ENCODE results near the gene AP4S1. TPM values are rescaled to one million over a fixed set of nuclear protein-coding genes. Genes with fewer than 3 reads are reported as not detected.

AP4S1 gene
- total and polyA plus RNA-seq, 2 of the 8 experiments (the other 6 are each of a cell fraction or from before 2014, with no cell fraction given), result 2.8 to 9.9 TPM

GRCh38 chr14:31029016-31029970 is 3.8 kb downstream of the AP4S1 start (continued):
- TF ChIP-seq EP300 (IDR thresholded peaks at IDR 0.05; ENCODE audit: borderline replicate concordance in 1 of 2, low read depth in 2 of 2, low read length in 2 of 2) (no peak), BACH1 (IDR thresholded peaks at IDR 0.05; ENCODE audit: low read length) (no peak), HDAC6 (IDR thresholded peaks at IDR 0.05; ENCODE audit: low read depth, low read length) (no peak), E2F6 (IDR thresholded peaks at IDR 0.05) (no peak), GTF2F1 (IDR thresholded peaks at IDR 0.05; ENCODE audit: borderline replicate concordance, low read depth, low read length) (no peak), CHD2 (IDR thresholded peaks at IDR 0.05; ENCODE audit: low read length) (no peak), SP1 (IDR thresholded peaks at IDR 0.05; ENCODE audit: low read depth, low read length) (no peak), BCL11A (IDR thresholded peaks at IDR 0.05; ENCODE audit: low read depth in 2 of 2, low read length in 2 of 2) (no peak)
